Fibroblast of skin of right quadriceps (primary cell): ENCODE data around the gene CCT5.
"Not testable (repeated sequence)": the region's sequence is repeated elsewhere in the genome, so short reads cannot be mapped to it uniquely, and the experiment has no call there.

Experiments
- DNase-seq: peaks from one replicate; pipeline ENCODE4 v3.0.0-alpha.2; 2013

Gene CCT5

GRCh38 chr5:10304932-10305331, 54.9 kb downstream of the CCT5 start:
- DNase-seq, result no peak

- no peak for DNase-seq
Measured at GRCh38 chr5:10306114-10306513, 56.0 kb downstream of the CCT5 start.

- DNase-seq, result no peak
Measured at GRCh38 chr5:10306806-10307205, 56.7 kb downstream of the CCT5 start.

- DNase-seq, result peak; percentile 53
Measured at GRCh38 chr5:10307206-10308148, 57.4 kb downstream of the CCT5 start, which contains the start of gene CMBL. Gene CMBL, minus strand, starts transcription at chr5:10307902. Its CDS starts 17,140 bp downstream, at chr5:10290762.

GRCh38 chr5:10308844-10309243, 58.8 kb downstream of the CCT5 start:
- DNase-seq, result no peak

GRCh38 chr5:10310066-10310779, 60.1 kb downstream of the CCT5 start:
- DNase-seq, result peak; percentile 47

- not testable (repeated sequence) for DNase-seq
Measured at GRCh38 chr5:10310835-10311570, 60.9 kb downstream of the CCT5 start.

- DNase-seq, result no peak
Measured at GRCh38 chr5:10311595-10312425, 61.7 kb downstream of the CCT5 start.

GRCh38 chr5:10315201-10315600, 65.1 kb downstream of the CCT5 start:
- DNase-seq, result no peak
